ENCODE data around the gene RALB.

GRCh38 chr2:120267348-120267747 is 14.7 kb downstream of the RALB start:
- TF ChIP-seq EZH2 (IDR thresholded peaks at IDR 0.05) (no peak), POLR2AphosphoS5 (IDR thresholded peaks at IDR 0.05; ENCODE audit: borderline replicate concordance, low read depth, low read length) (no peak)

Measured in SK-N-MC (cell line).